Dedifferentiated amniotic fluid mesenchymal stem cell (primary cell): Measurements from ENCODE around the gene LRRC3.

ENCODE experiments used
- DNase-seq: peaks from one replicate; pipeline ENCODE4 v3.0.0-alpha.2; 2016; ENCODE audit errors: extremely low spot score

LRRC3 gene

GRCh38 chr21:44511219-44511937, 56.1 kb downstream of the LRRC3 start:
- no peak for DNase-seq
